ENCODE measurements around the gene BTK. TPM values are rescaled to one million over a fixed set of nuclear protein-coding genes. Genes with fewer than 3 reads are reported as not detected.

Gene BTK
- polyA plus RNA-seq, 3 donors = 1.1 to 4.5 (median 3.0) TPM

- WGBS, 3 donors = 32 to 54% (median 46%) methylated on average over 4 of the region's 4 CpGs
Observed at GRCh38 chrX:101397779-101398178, 11.8 kb upstream of the BTK start.

GRCh38 chrX:101395789-101396188 is 9.8 kb upstream of the BTK start:
- H3K27ac ChIP-seq (ENCODE audit: low read depth, low read length) = no peak overlapping the region
- 74 to 93% (median 89%) methylated on average over 1 of the region's 1 CpG for WGBS, 3 donors

More at GRCh38 chrX:101397779-101398178, 11.8 kb upstream of the BTK start:
- H3K27ac ChIP-seq (ENCODE audit: low read depth, low read length) = no peak overlapping the region

- no peak overlapping the region for H3K27ac ChIP-seq (ENCODE audit: low read depth, low read length)
Observed at GRCh38 chrX:101394372-101394771, 8.4 kb upstream of the BTK start.

- 81 to 86% (median 85%) methylated on average over 9 to 11 of the region's 11 CpGs for WGBS, 3 donors
- H3K27ac ChIP-seq (ENCODE audit: low read depth, low read length) = no peak overlapping the region
Observed at GRCh38 chrX:101393530-101394305, 7.7 kb upstream of the BTK start.

GRCh38 chrX:101391831-101392230 is 5.8 kb upstream of the BTK start:
- no peak overlapping the region for H3K27ac ChIP-seq (ENCODE audit: low read depth, low read length)
- 24 to 60% (median 42%) methylated on average over 6 of the region's 6 CpGs for WGBS, 3 donors

- H3K27ac ChIP-seq (ENCODE audit: low read depth, low read length) = no peak within 1 kb of the TSS
- WGBS, 3 donors = 0 to 33% (median 1%) methylated on average over 43 to 47 of the region's 47 CpGs
Observed at GRCh38 chrX:101390664-101391525, 4.9 kb upstream of the BTK start, which contains the start of gene RPL36A. Gene RPL36A, plus strand, starts transcription at chrX:101391011. Its CDS starts 33 bp downstream, at chrX:101391044.

- H3K27ac ChIP-seq (ENCODE audit: low read depth, low read length) = no peak overlapping the region
Observed at GRCh38 chrX:101388604-101389003, 2.6 kb upstream of the BTK start.

GRCh38 chrX:101386542-101386885 is 523 bp upstream of the BTK start:
- H3K27ac ChIP-seq (ENCODE audit: low read depth, low read length) = no peak overlapping the region
- WGBS, 3 donors = 61 to 81% (median 65%) methylated on average over 6 of the region's 6 CpGs

More at GRCh38 chrX:101388604-101389003, 2.6 kb upstream of the BTK start:
- 82 to 90% (median 85%) methylated on average over 3 of the region's 3 CpGs for WGBS, 3 donors

GRCh38 chrX:101385026-101385684 is 836 bp downstream of the BTK start:
- WGBS, 3 donors = 69 to 86% (median 70%) methylated on average over 7 of the region's 7 CpGs
- H3K27ac ChIP-seq (ENCODE audit: low read depth, low read length) = no peak overlapping the region

GRCh38 chrX:101383679-101384205 is 2.2 kb downstream of the BTK start:
- WGBS, 3 donors = 55 to 57% (median 56%) methylated on average over 4 of the region's 4 CpGs
- H3K27ac ChIP-seq (ENCODE audit: low read depth, low read length) = no peak overlapping the region

GRCh38 chrX:101377547-101377946 is 8.4 kb downstream of the BTK start:
- 38 to 67% (median 52%) methylated on average over 1 of the region's 1 CpG for WGBS, 3 donors
- H3K27ac ChIP-seq (ENCODE audit: low read depth, low read length) = no peak overlapping the region

- WGBS, 3 donors = 40 to 63% (median 45%) methylated on average over 3 of the region's 3 CpGs
Observed at GRCh38 chrX:101370888-101371504, 15.0 kb downstream of the BTK start.

GRCh38 chrX:101369687-101370086 is 16.3 kb downstream of the BTK start:
- no peak overlapping the region for H3K27ac ChIP-seq (ENCODE audit: low read depth, low read length)
- whole genome bisulfite sequencing, 3 donors = 57 to 75% (median 65%) methylated on average over 6 of the region's 6 CpGs

More at GRCh38 chrX:101370888-101371504, 15.0 kb downstream of the BTK start:
- no peak overlapping the region for H3K27ac ChIP-seq (ENCODE audit: low read depth, low read length)

- H3K27ac ChIP-seq (ENCODE audit: low read depth, low read length) = no peak overlapping the region
Observed at GRCh38 chrX:101368800-101369199, 17.2 kb downstream of the BTK start.

- WGBS, 3 donors = 85 to 100% (median 93%) methylated on average over 1 of the region's 1 CpG
- no peak overlapping the region for H3K27ac ChIP-seq (ENCODE audit: low read depth, low read length)
Observed at GRCh38 chrX:101365301-101365795, 20.6 kb downstream of the BTK start.

- H3K27ac ChIP-seq (ENCODE audit: low read depth, low read length) = no peak overlapping the region
Observed at GRCh38 chrX:101362757-101363156, 23.2 kb downstream of the BTK start.

GRCh38 chrX:101362116-101362515 is 23.9 kb downstream of the BTK start:
- WGBS, 3 donors = 67 to 85% (median 76%) methylated on average over 3 of the region's 3 CpGs

GRCh38 chrX:101360390-101360789 is 25.6 kb downstream of the BTK start:
- no peak overlapping the region for H3K27ac ChIP-seq (ENCODE audit: low read depth, low read length)
- WGBS, 3 donors = 69 to 75% (median 70%) methylated on average over 7 of the region's 7 CpGs

More at GRCh38 chrX:101362116-101362515, 23.9 kb downstream of the BTK start:
- H3K27ac ChIP-seq (ENCODE audit: low read depth, low read length) = no peak overlapping the region

Data from adipose tissue (tissue), 3 donors.